Thoracic aorta (tissue), 2 donors: Measurements from ENCODE around the gene DEDD2. TPM values are rescaled to one million over a fixed set of nuclear protein-coding genes. Genes with fewer than 3 reads are reported as not detected.

ENCODE experiments used
- ATAC-seq: fragments of 150-250 bp; one replicate; pipeline ENCODE4 v1.8.0; 2017; ENCODE audit warnings: low read depth; ENCODE audit not compliant: insufficient number of reproducible peaks, low FRiP score
- DNase-seq: peaks from one replicate; pipeline ENCODE4 v3.0.0-alpha.2; 2020; ENCODE audit warnings: low spot score
- H3K27ac ChIP-seq, 2 donors: fragments of 200-600 bp; sonication (generic); 1 replicate in 1 of 2; 2 replicates in 1 of 2; pipeline ENCODE4 v1.5.1; 2016; ENCODE audit warnings: mild to moderate bottlenecking in 2 of 2, moderate library complexity in 2 of 2
- H3K27me3 ChIP-seq: fragments of 200-600 bp; sonication (generic); replicated peaks from 2 replicates; pipeline ENCODE4 v1.6.0; 2016; ENCODE audit warnings: mild to moderate bottlenecking; ENCODE audit not compliant: insufficient read depth
- H3K36me3 ChIP-seq: fragments of 200-600 bp; sonication (generic); one replicate; pipeline ENCODE4 v1.5.1; 2016
- H3K4me1 ChIP-seq, 2 donors: fragments of 200-600 bp; sonication (generic); 1 replicate in 1 of 2; 2 replicates in 1 of 2; pipeline versions ENCODE4 v1.5.1 to v1.6.0; 2016; ENCODE audit warnings: low read depth in 2 of 2, mild to moderate bottlenecking in 1 of 2; ENCODE audit not compliant: control insufficient read depth in 1 of 2
- H3K4me3 ChIP-seq: fragments of 200-600 bp; sonication (generic); 2 replicates; pipeline ENCODE4 v1.5.1; 2016; ENCODE audit warnings: mild to moderate bottlenecking
- H3K9me3 ChIP-seq: fragments of 200-600 bp; sonication (generic); 2 replicates; pipeline ENCODE4 v1.5.1; 2016
- total RNA-seq, 2 donors: library from RNA; depleted of rRNA; stranded (reverse); fragments of >200 nt; gene quantifications; one replicate each; pipeline versions ENCODE4 v1.1.0 to v1.2.3, GENCODE V29; 2016
- TF ChIP-seq, protein P1 (sequence below): fragments of 200-600 bp; sonication (generic); IDR thresholded peaks from one replicate; pipeline ENCODE4 v1.5.1; 2019; ENCODE audit warnings: antibody characterized with exemption

Gene DEDD2
- total RNA-seq, 2 donors from 2014 or later: 21.7 to 33.2 TPM

DNA sequence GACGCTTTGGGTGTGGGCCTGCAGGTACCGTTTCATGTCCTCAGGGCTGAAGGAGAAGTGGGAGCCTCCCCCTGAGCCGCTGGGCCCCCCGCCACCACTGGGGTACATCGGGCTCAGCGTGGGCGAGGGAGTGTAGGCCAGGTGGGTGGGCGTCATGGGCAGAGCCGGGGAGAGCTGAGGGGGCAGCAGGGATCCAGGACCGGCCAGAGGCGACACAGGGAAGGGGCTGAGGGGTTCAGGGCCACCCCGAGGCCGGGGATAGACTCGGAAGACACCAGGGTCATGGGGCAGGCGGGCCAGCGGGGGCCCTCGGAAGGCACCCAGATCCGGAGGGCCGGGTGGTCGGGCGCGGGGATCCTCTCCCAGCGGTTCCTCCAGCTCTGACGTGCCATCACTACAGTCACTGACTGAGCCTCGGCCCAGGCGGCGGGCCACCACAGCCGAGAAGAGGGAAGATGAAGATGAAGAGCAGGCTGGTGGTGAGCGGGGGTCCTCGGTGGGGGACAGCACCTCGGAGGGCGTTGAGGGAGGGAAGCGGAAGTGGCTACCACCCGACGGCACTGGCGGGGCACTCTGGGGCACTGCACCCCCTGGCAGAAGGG, 31.8 kb upstream of the DEDD2 start:
- no peaks in the 10 kb centered on the region for H3K9me3 ChIP-seq
- DNase-seq (no peak), ATAC-seq (no peak)
- peaks cover 34 to 67% of the 10 kb centered on the region in 2 donors for H3K4me1 ChIP-seq
- peaks cover 13% of the 10 kb centered on the region for H3K36me3 ChIP-seq
- TF ChIP-seq, protein P1, sequence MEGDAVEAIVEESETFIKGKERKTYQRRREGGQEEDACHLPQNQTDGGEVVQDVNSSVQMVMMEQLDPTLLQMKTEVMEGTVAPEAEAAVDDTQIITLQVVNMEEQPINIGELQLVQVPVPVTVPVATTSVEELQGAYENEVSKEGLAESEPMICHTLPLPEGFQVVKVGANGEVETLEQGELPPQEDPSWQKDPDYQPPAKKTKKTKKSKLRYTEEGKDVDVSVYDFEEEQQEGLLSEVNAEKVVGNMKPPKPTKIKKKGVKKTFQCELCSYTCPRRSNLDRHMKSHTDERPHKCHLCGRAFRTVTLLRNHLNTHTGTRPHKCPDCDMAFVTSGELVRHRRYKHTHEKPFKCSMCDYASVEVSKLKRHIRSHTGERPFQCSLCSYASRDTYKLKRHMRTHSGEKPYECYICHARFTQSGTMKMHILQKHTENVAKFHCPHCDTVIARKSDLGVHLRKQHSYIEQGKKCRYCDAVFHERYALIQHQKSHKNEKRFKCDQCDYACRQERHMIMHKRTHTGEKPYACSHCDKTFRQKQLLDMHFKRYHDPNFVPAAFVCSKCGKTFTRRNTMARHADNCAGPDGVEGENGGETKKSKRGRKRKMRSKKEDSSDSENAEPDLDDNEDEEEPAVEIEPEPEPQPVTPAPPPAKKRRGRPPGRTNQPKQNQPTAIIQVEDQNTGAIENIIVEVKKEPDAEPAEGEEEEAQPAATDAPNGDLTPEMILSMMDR: no peak
- peak overlapping the region; percentile 89 to 99 for H3K27ac ChIP-seq
- no peaks in the 10 kb centered on the region for H3K27me3 ChIP-seq
- H3K4me3 ChIP-seq: no peak overlapping the region

DNA sequence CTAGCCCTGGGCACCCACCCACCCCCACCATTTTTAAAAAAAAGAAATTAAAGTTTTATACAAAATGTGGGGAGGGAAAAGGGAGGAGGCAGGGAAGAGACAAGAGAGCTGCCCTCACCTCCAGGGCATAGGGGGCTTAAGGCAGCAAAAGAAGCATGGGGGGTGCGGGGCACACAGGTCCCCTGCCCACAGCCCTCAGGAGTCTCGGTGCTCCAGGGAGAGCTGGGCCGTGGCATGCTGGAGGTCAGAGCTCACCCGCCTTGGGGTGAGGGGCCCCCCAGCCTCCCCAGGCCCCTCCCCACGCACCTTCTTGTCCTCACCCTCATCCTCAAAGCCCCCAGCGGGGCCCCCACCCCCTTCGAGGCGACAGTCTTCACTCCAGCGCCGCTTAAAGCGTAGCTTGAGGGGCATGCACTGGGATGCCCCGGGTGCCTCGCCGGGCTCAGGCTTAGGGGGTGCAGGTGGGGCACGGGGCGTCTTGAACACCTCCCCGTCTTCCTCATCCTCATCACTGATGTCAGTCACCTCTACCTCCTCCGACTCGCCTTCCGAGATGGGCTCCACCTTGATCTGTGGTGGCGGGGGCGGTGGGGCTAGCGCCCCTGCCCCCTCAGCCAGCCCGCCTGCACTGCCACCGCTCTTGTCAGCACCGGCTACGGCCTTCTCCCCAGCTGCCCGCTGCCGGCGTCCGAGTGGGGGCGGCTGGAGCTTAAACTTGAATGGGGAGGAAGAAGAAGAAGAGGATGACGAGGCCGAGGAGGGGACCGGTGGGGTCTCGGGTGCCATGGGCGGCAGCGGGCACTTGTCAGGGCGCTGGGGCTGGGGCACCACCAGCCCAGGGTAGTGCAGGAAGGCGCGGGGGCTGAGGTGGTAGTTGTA, 31.0 kb upstream of the DEDD2 start:
- ATAC-seq (no peak), DNase-seq (no peak)
- H3K36me3 ChIP-seq: peaks cover 13% of the 10 kb centered on the region
- H3K27ac ChIP-seq: peak overlapping the region in 1 of 2 donors; percentile 45
- peaks cover 41 to 74% of the 10 kb centered on the region in 2 donors for H3K4me1 ChIP-seq
- no peak overlapping the region for H3K4me3 ChIP-seq
- no peaks in the 10 kb centered on the region for H3K27me3 ChIP-seq
- H3K9me3 ChIP-seq: no peaks in the 10 kb centered on the region
- TF ChIP-seq, protein P1: no peak

DNA sequence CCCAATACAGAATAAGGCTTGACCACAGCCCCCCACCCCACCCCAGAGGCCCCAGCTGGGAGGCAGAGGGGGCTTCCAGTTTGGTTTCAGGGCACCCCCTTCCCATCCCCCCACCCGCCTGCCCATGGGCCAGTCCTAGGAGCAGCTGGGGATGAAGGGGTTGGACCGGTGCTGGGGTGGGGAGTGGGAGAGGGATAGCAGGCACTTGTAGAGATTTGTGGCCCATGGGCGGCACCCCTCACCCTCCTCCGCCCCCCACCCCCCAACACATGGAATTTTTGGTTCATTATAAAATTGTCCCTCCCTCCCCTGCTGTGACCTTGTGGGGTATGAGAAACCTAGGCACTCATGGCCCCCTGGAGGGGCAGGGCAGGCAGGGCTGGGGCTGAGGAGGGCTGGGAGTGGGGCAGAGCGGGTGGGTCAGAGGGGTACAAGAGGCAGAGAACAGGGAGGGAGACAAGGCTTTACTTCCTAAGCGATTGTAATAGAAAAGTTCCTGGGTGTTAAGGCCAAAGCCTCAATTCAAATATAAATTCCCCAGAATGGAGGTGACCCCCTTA, 30.2 kb upstream of the DEDD2 start:
- H3K27me3 ChIP-seq: no peaks in the 10 kb centered on the region
- TF ChIP-seq, protein P1: no peak
- DNase-seq: no peak
- H3K27ac ChIP-seq: no peak overlapping the region
- H3K4me1 ChIP-seq: peaks cover 39 to 75% of the 10 kb centered on the region in 2 donors
- no peaks in the 10 kb centered on the region for H3K9me3 ChIP-seq
- ATAC-seq: no peak
- peaks cover 13% of the 10 kb centered on the region for H3K36me3 ChIP-seq
- H3K4me3 ChIP-seq: no peak overlapping the region

DNA sequence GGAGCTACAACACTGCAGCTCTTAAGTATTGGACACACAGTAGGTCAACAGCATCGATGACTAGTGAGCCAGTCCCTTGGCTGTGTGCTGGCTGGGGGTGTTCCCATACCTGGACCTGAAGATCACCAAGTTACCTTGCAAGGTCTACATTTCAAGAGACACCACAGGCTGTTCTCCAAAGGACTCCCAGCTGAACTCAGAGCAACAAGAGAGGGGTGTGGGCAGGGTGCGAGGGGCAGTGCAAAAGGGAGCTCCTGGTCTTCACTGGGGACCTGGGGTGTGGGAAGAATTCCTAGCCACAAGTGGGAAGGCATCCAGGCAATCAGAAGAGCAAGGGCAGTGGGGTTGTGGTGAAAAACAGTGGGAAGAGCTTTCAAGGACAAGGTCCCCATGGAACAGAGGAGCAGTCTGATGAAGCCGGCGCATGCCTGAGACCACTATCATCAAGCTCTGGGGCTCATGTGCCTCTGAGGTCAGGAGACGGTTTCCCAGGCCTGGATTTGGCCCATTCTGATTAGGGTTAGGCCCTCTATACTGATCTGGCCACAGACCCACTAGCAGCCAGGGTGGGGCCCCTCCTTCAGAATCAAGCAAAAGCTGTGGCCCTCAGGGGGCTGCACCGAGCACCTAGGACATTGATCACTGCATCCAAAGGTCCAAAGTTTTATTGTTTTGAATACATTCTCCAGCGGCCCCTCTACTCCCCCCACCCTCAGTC, 29.6 kb upstream of the DEDD2 start:
- Histone ChIP-seq H3K27ac (peak overlapping the region; percentile 61 to 95), H3K4me3 (no peak overlapping the region), H3K36me3 (peaks cover 13% of the 10 kb centered on the region), H3K9me3 (no peaks in the 10 kb centered on the region), H3K4me1 (peaks cover 33 to 70% of the 10 kb centered on the region in 2 donors), H3K27me3 (no peaks in the 10 kb centered on the region)
- TF ChIP-seq, protein P1: no peak
- no peak for ATAC-seq
- DNase-seq: no peak
